ENCODE data around the gene CDCA5.

The CDCA5 gene

GRCh38 chr11:65125197-65126056 lies 41.6 kb upstream of the CDCA5 start:
- Histone ChIP-seq H3K4me3 (ENCODE audit: low read depth, low read length) (no peak overlapping the region), H3K27me3 (ENCODE audit: insufficient read depth, low read depth, severe bottlenecking) (no peaks in the 10 kb centered on the region), H3K9me3 (ENCODE audit: severe bottlenecking) (no peaks in the 10 kb centered on the region), H3K36me3 (peaks cover 87% of the 10 kb centered on the region), H3K27ac (peak overlapping the region; percentile 51)
- TF ChIP-seq, protein P1, sequence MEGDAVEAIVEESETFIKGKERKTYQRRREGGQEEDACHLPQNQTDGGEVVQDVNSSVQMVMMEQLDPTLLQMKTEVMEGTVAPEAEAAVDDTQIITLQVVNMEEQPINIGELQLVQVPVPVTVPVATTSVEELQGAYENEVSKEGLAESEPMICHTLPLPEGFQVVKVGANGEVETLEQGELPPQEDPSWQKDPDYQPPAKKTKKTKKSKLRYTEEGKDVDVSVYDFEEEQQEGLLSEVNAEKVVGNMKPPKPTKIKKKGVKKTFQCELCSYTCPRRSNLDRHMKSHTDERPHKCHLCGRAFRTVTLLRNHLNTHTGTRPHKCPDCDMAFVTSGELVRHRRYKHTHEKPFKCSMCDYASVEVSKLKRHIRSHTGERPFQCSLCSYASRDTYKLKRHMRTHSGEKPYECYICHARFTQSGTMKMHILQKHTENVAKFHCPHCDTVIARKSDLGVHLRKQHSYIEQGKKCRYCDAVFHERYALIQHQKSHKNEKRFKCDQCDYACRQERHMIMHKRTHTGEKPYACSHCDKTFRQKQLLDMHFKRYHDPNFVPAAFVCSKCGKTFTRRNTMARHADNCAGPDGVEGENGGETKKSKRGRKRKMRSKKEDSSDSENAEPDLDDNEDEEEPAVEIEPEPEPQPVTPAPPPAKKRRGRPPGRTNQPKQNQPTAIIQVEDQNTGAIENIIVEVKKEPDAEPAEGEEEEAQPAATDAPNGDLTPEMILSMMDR (IDR thresholded peaks at IDR 0.05; ENCODE audit: low read depth, low read length) = no peak
- no peak for DNase-seq

GRCh38 chr11:65124480-65125196 lies 40.8 kb upstream of the CDCA5 start:
- no peak overlapping the region for H3K4me3 ChIP-seq (ENCODE audit: low read depth, low read length)
- H3K27me3 ChIP-seq (ENCODE audit: insufficient read depth, low read depth, severe bottlenecking) = no peaks in the 10 kb centered on the region
- H3K36me3 ChIP-seq = peaks cover 87% of the 10 kb centered on the region
- no peaks in the 10 kb centered on the region for H3K9me3 ChIP-seq (ENCODE audit: severe bottlenecking)
- DNase-seq = no peak
- TF ChIP-seq, protein P1 (IDR thresholded peaks at IDR 0.05; ENCODE audit: low read depth, low read length) = no peak
- H3K27ac ChIP-seq = peak overlapping the region; percentile 51

DNA sequence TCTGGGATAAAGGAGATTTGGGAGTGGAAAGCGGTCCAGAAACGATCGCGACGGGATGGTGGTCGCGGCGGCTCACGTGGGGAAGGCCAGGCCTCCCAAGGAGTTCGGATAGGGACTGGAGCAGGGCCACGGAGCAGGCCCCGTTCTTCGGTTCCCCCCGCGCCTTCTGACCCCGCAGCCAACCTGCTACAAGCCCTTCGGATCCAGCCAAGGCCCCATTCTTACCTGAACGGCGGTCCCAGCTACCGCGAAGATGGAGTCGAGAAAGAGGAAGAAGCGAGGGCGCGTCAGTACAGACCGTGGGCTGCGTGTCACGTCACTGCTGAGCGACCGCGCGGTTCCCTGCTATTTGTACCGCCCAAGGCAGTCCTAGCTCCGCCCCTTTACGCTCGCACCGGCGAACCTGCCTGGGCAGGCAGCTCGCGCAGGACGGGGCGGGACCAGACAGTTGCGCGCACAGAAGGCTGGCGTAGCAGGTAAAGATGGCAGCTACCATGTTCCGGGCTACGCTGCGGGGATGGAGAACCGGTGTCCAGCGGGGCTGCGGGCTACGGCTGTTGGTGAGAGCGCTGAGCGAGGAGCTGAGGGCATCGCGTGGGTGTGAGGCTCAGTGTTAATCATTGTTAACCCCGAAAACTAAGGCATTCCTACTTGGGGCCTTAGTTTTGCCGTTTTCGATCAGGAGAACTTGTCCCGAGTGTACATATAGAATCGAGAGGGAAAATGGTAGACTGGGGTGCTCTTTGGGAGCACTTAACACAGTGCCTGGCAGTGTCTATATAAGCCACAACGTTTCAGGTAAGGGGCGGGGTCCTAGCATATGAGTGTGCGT lies 38.2 kb upstream of the CDCA5 start, which contains the start of the genes FAU and MRPL49:
Gene FAU (minus strand): TSS at position 270 of the 832 bp plus-strand sequence. CDS start 321 bp downstream, outside the sequence.
Gene MRPL49 (plus strand): TSS at position 457 of the 832 bp plus-strand sequence. CDS start 26 bp downstream, at position 483.
- Histone ChIP-seq H3K36me3 (peaks cover 82% of the 10 kb centered on the region), H3K9me3 (ENCODE audit: severe bottlenecking) (no peaks in the 10 kb centered on the region), H3K27ac (peak within 1 kb of the TSS; percentile 90), H3K4me3 (ENCODE audit: low read depth, low read length) (peak within 1 kb of the TSS; percentile 81), H3K27me3 (ENCODE audit: insufficient read depth, low read depth, severe bottlenecking) (no peaks in the 10 kb centered on the region)
- DNase-seq = peak; percentile 99
- TF ChIP-seq, protein P1 (IDR thresholded peaks at IDR 0.05; ENCODE audit: low read depth, low read length) = no peak

DNA sequence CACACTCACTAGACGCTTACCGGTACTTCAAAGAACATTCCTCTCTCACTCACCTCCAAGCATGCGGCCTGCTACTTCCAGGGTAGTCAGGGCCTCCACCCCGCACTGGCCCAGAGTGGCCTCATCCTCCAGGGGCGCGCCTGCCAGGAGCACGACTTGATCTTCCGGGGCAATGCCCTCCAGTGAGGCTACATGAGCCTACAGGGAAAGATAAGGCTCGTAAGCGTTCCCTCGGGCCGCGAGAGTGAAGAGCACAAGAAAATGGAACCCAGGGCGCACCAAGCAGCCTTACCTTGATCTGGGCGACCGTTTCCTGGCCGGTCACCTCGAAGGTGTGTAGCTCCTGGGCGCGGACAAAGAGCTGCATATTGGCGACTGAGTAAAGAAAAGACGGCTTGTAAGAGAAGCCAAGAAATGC lies 37.6 kb upstream of the CDCA5 start:
- no peak for DNase-seq
- Histone ChIP-seq H3K9me3 (ENCODE audit: severe bottlenecking) (no peaks in the 10 kb centered on the region), H3K27me3 (ENCODE audit: insufficient read depth, low read depth, severe bottlenecking) (no peaks in the 10 kb centered on the region), H3K36me3 (peaks cover 78% of the 10 kb centered on the region), H3K27ac (peak overlapping the region; percentile 79), H3K4me3 (ENCODE audit: low read depth, low read length) (peak overlapping the region; percentile 81)
- TF ChIP-seq, protein P1 (IDR thresholded peaks at IDR 0.05; ENCODE audit: low read depth, low read length) = no peak

GRCh38 chr11:65120831-65121230 lies 37.0 kb upstream of the CDCA5 start:
- Histone ChIP-seq H3K9me3 (ENCODE audit: severe bottlenecking) (no peaks in the 10 kb centered on the region), H3K27ac (no peak overlapping the region; the same call in 1 of the 2 replicates), H3K4me3 (ENCODE audit: low read depth, low read length) (peak overlapping the region; percentile 81), H3K36me3 (peaks cover 75% of the 10 kb centered on the region), H3K27me3 (ENCODE audit: insufficient read depth, low read depth, severe bottlenecking) (no peaks in the 10 kb centered on the region)
- no peak for DNase-seq
- TF ChIP-seq, protein P1 (IDR thresholded peaks at IDR 0.05; ENCODE audit: low read depth, low read length) = no peak

All from WERI-Rb-1 (cell line).